Endothelial cell of umbilical vein (primary cell): ENCODE measurements around the gene PFKP.
"Not testable (repeated sequence)": the region's sequence is repeated elsewhere in the genome, so short reads cannot be mapped to it uniquely, and the experiment has no call there.

Experiments
- CTCF ChIP-seq, 2 donors: IDR thresholded peaks; 1 replicate in 1 of 2; 2 replicates in 1 of 2; pipeline ENCODE4 v1.5.1; 2011; ENCODE audit warnings: low read length in 2 of 2, mild to moderate bottlenecking in 2 of 2, moderate library complexity in 2 of 2, control low read depth in 1 of 2, inconsistent platforms in 1 of 2, low read depth in 1 of 2; ENCODE audit not compliant: insufficient read depth in 1 of 2; ENCODE audit errors: extremely low read depth in 1 of 2
- EZH2 ChIP-seq: IDR thresholded peaks from 2 replicates; pipeline ENCODE4 v1.6.1; 2012; ENCODE audit warnings: borderline replicate concordance, low read depth, mild to moderate bottlenecking, moderate library complexity, low read length, inconsistent platforms; ENCODE audit not compliant: severe bottlenecking
- MAX ChIP-seq: IDR thresholded peaks from 2 replicates; pipeline ENCODE4 v1.6.1; 2011; ENCODE audit not compliant: insufficient read depth, insufficient read length
- MYC ChIP-seq: IDR thresholded peaks from one replicate; pipeline ENCODE4 v1.6.1; 2011; ENCODE audit warnings: mild to moderate bottlenecking, low read depth, low read length
- POLR2A ChIP-seq: IDR thresholded peaks from 2 replicates; pipeline ENCODE4 v1.6.1; 2012; ENCODE audit warnings: low read depth, mild to moderate bottlenecking, control low read depth, low read length
- POLR2AphosphoS5 ChIP-seq: IDR thresholded peaks from 2 replicates; pipeline ENCODE4 v1.6.1; 2012; ENCODE audit warnings: low read depth, mild to moderate bottlenecking, control low read depth, low read length, moderate library complexity; ENCODE audit not compliant: insufficient read depth

- TF ChIP-seq CTCF (IDR thresholded peaks at IDR 0.05; ENCODE audit: extremely low read depth in 1 of 2, insufficient read depth in 1 of 2, low read depth in 1 of 2, low read length in 2 of 2); POLR2A; MYC; POLR2AphosphoS5; MAX; EZH2: not testable (repeated sequence)
Observed at GRCh38 chr10:3106328-3106727, 39.0 kb downstream of the PFKP start.
